ENCODE measurements around the gene CYSTM1. TPM values are rescaled to one million over a fixed set of nuclear protein-coding genes. Genes with fewer than 3 reads are reported as not detected.

The CYSTM1 gene
- total RNA-seq, 3 donors from 2014 or later (not counting 1 experiment from before 2014, with no cell fraction given), result 3.9 to 4.9 (median 4.2) TPM

GRCh38 chr5:140246378-140247122 lies 71.6 kb downstream of the CYSTM1 start:
- Mint-ChIP-seq H3K4me3 (no peak overlapping the region), H3K4me1 (peaks cover 14 to 25% of the 10 kb centered on the region in 2 donors), H3K36me3 (no peaks in the 10 kb centered on the region), H3K27ac (no peak overlapping the region), H3K27me3 (ENCODE audit: low read depth in 2 of 2) (no peaks in the 10 kb centered on the region), H3K9me3 (no peaks in the 10 kb centered on the region)
- intact Hi-C loops (cut with micrococcal nuclease), result no loop called here
- Histone ChIP-seq H3K36me3 (ENCODE audit: control insufficient read depth, insufficient read depth, low read length) (peaks cover 8% of the 10 kb centered on the region), H3K27me3 (ENCODE audit: control insufficient read depth, insufficient read depth, low read length) (no peaks in the 10 kb centered on the region), H3K4me1 (ENCODE audit: control insufficient read depth, insufficient read depth, low read length) (peaks cover 8% of the 10 kb centered on the region), H3K4me3 (ENCODE audit: low read length) (no peak overlapping the region), H3K9me3 (ENCODE audit: control insufficient read depth, insufficient read depth, low read length) (no peaks in the 10 kb centered on the region), H3K27ac (ENCODE audit: low read length) (no peak overlapping the region)
- WGBS (ENCODE audit: insufficient coverage), result 93% methylated on average over 8 of the region's 8 CpGs
- no peak for DNase-seq
- no peak for TF ChIP-seq CTCF (IDR thresholded peaks at IDR 0.05)
- no peak for ATAC-seq

GRCh38 chr5:140248414-140248813 lies 73.4 kb downstream of the CYSTM1 start:
- H3K36me3 ChIP-seq (ENCODE audit: control insufficient read depth, insufficient read depth, low read length), result peaks cover 8% of the 10 kb centered on the region
- intact Hi-C loops (cut with micrococcal nuclease), result no loop called here
- Mint-ChIP-seq H3K9me3 (no peaks in the 10 kb centered on the region), H3K27ac (no peak overlapping the region), H3K4me1 (peaks cover 25 to 43% of the 10 kb centered on the region in 2 donors), H3K27me3 (ENCODE audit: low read depth in 2 of 2) (no peaks in the 10 kb centered on the region), H3K4me3 (no peak overlapping the region), H3K36me3 (no peaks in the 10 kb centered on the region)
- 81% methylated on average over 3 of the region's 3 CpGs for WGBS (ENCODE audit: insufficient coverage)
- TF ChIP-seq CTCF (IDR thresholded peaks at IDR 0.05), result no peak
- no peak overlapping the region for H3K4me3 ChIP-seq (ENCODE audit: low read length)
- ATAC-seq (no peak), DNase-seq (no peak)
- no peaks in the 10 kb centered on the region for H3K9me3 ChIP-seq (ENCODE audit: control insufficient read depth, insufficient read depth, low read length)
- H3K27ac ChIP-seq (ENCODE audit: low read length), result no peak overlapping the region
- peaks cover 21% of the 10 kb centered on the region for H3K4me1 ChIP-seq (ENCODE audit: control insufficient read depth, insufficient read depth, low read length)
- no peaks in the 10 kb centered on the region for H3K27me3 ChIP-seq (ENCODE audit: control insufficient read depth, insufficient read depth, low read length)

GRCh38 chr5:140249536-140249935 lies 74.5 kb downstream of the CYSTM1 start:
- peak overlapping the region in 1 of 2 donors; percentile 41 for H3K27ac Mint-ChIP-seq
- no peaks in the 10 kb centered on the region for H3K36me3 Mint-ChIP-seq
- H3K27ac ChIP-seq (ENCODE audit: low read length), result no peak overlapping the region
- H3K4me1 ChIP-seq (ENCODE audit: control insufficient read depth, insufficient read depth, low read length), result peaks cover 21% of the 10 kb centered on the region
- H3K4me3 Mint-ChIP-seq, result no peak overlapping the region
- DNase-seq, result no peak
- ATAC-seq, result no peak
- peaks cover 8% of the 10 kb centered on the region for H3K36me3 ChIP-seq (ENCODE audit: control insufficient read depth, insufficient read depth, low read length)
- no peaks in the 10 kb centered on the region for H3K27me3 ChIP-seq (ENCODE audit: control insufficient read depth, insufficient read depth, low read length)
- 63% methylated on average over 5 of the region's 5 CpGs for whole genome bisulfite sequencing (ENCODE audit: insufficient coverage)
- H3K27me3 Mint-ChIP-seq (ENCODE audit: low read depth in 2 of 2), result no peaks in the 10 kb centered on the region
- no peak for TF ChIP-seq CTCF (IDR thresholded peaks at IDR 0.05)
- H3K4me3 ChIP-seq (ENCODE audit: low read length), result no peak overlapping the region
- no peaks in the 10 kb centered on the region for H3K9me3 ChIP-seq (ENCODE audit: control insufficient read depth, insufficient read depth, low read length)
- intact Hi-C loops (cut with micrococcal nuclease), result no loop called here
- peaks cover 24 to 41% of the 10 kb centered on the region in 2 donors for H3K4me1 Mint-ChIP-seq
- H3K9me3 Mint-ChIP-seq, result no peaks in the 10 kb centered on the region

GRCh38 chr5:140250386-140250785 lies 75.4 kb downstream of the CYSTM1 start:
- ATAC-seq (no peak), DNase-seq (no peak)
- Histone ChIP-seq H3K4me1 (ENCODE audit: control insufficient read depth, insufficient read depth, low read length) (peaks cover 21% of the 10 kb centered on the region), H3K36me3 (ENCODE audit: control insufficient read depth, insufficient read depth, low read length) (peaks cover 6% of the 10 kb centered on the region), H3K27ac (ENCODE audit: low read length) (no peak overlapping the region), H3K4me3 (ENCODE audit: low read length) (no peak overlapping the region), H3K9me3 (ENCODE audit: control insufficient read depth, insufficient read depth, low read length) (no peaks in the 10 kb centered on the region), H3K27me3 (ENCODE audit: control insufficient read depth, insufficient read depth, low read length) (no peaks in the 10 kb centered on the region)
- Mint-ChIP-seq H3K9me3 (no peaks in the 10 kb centered on the region), H3K36me3 (no peaks in the 10 kb centered on the region), H3K27ac (peak overlapping the region in 1 of 2 donors; percentile 14), H3K4me3 (no peak overlapping the region), H3K4me1 (peaks cover 15 to 33% of the 10 kb centered on the region in 2 donors), H3K27me3 (ENCODE audit: low read depth in 2 of 2) (no peaks in the 10 kb centered on the region)
- WGBS (ENCODE audit: insufficient coverage), result 90% methylated on average over 3 of the region's 6 CpGs
- intact Hi-C loops (cut with micrococcal nuclease), result no loop called here
- no peak for TF ChIP-seq CTCF (IDR thresholded peaks at IDR 0.05)
